AG04449 (cell line): ENCODE measurements around the gene MGME1.

Experiments
- CTCF ChIA-PET: fragments of 350-600 bp; formaldehyde crosslinking; extraction: SDS; loops from one replicate; lab custom pipeline; 2021; ENCODE audit warnings: antibody characterized with exemption; lab: Yijun Ruan, JAX
- POLR2A ChIA-PET: fragments of 400-600, 350-600 bp; formaldehyde crosslinking; extraction: SDS; loops from one replicate; lab custom pipeline; 2020; ENCODE audit warnings: antibody characterized with exemption, inconsistent platforms; lab: Yijun Ruan, JAX
- DNase-seq: peaks from one replicate; pipeline ENCODE4 v3.0.0-alpha.2; 2010; ENCODE audit warnings: low read depth, low spot score
- H3K4me3 ChIP-seq: 2 replicates; pipeline ENCODE4 v1.5.1; 2011; ENCODE audit warnings: low read depth, mild to moderate bottlenecking, control low read depth, low read length
- CTCF ChIP-seq: IDR thresholded peaks from one replicate; pipeline ENCODE4 v1.5.1; 2011; ENCODE audit warnings: mild to moderate bottlenecking, moderate library complexity, low read length, control low read depth, inconsistent platforms; ENCODE audit not compliant: insufficient read depth; ENCODE audit errors: missing control alignments

The MGME1 gene

GRCh38 chr20:18005990-18006364 is 37.2 kb downstream of the MGME1 start:
- H3K4me3 ChIP-seq: no peak overlapping the region
- POLR2A ChIA-PET: no interaction called here
- no peak for DNase-seq
- CTCF ChIA-PET: interaction anchor here (2.5 kb wide), 1 partner anchor 10 kb away, joined by 16 read pairs; no protein-coding TSS in a partner anchor
- TF ChIP-seq CTCF: no peak

GRCh38 chr20:18006684-18007083 is 37.9 kb downstream of the MGME1 start:
- POLR2A ChIA-PET: no interaction called here
- CTCF ChIA-PET: interaction anchor here (1.9 kb wide), 1 partner anchor 11 kb away, joined by 4 read pairs; no protein-coding TSS in a partner anchor
- H3K4me3 ChIP-seq: no peak overlapping the region
- no peak for TF ChIP-seq CTCF
- no peak for DNase-seq

- POLR2A ChIA-PET: no interaction called here
Observed at GRCh38 chr20:18007534-18008292, 38.9 kb downstream of the MGME1 start.

GRCh38 chr20:18009116-18009515 is 40.3 kb downstream of the MGME1 start:
- no peak for DNase-seq
- ChIA-PET CTCF (no interaction called here), POLR2A (interaction anchor here (0.7 kb wide), 1 partner anchor 146 kb away, joined by 3 read pairs; no protein-coding TSS in a partner anchor)
- no peak overlapping the region for H3K4me3 ChIP-seq
- no peak for TF ChIP-seq CTCF

More at GRCh38 chr20:18007534-18008292, 38.9 kb downstream of the MGME1 start:
- TF ChIP-seq CTCF: no peak
- no peak overlapping the region for H3K4me3 ChIP-seq
- no peak for DNase-seq
- CTCF ChIA-PET: interaction anchor here (1.9 kb wide), 1 partner anchor 10 kb away, joined by 4 read pairs; no protein-coding TSS in a partner anchor

GRCh38 chr20:18011482-18011881 is 42.7 kb downstream of the MGME1 start:
- H3K4me3 ChIP-seq: no peak overlapping the region
- no peak for TF ChIP-seq CTCF
- no peak for DNase-seq
- POLR2A ChIA-PET: no interaction called here
- CTCF ChIA-PET: no interaction called here

- POLR2A ChIA-PET: no interaction called here
- H3K4me3 ChIP-seq: no peak overlapping the region
- DNase-seq: no peak
- CTCF ChIA-PET: no interaction called here
- TF ChIP-seq CTCF: no peak
Observed at GRCh38 chr20:18011951-18012645, 43.3 kb downstream of the MGME1 start.
